Activated CD8-positive, alpha-beta T cell treated with anti-CD3 and anti-CD28 coated beads for 36 hours (primary cell): ENCODE data around the gene TMEM242. TPM values are rescaled to one million over a fixed set of nuclear protein-coding genes. Genes with fewer than 3 reads are reported as not detected.
A peak's percentile ranks its signal among the peaks of the same experiment; 100 is the strongest.

ENCODE experiments used
- ATAC-seq: fragments of 200-7000 bp; cut with Tn5 transposase; one replicate; pipeline ENCODE4 v1.10.0; 2021; ENCODE audit warnings: mild to moderate bottlenecking, moderate library complexity
- CTCF ChIA-PET: fragments of 350-600 bp; sonication (Branson Sonifier 250); formaldehyde crosslinking; loops from one replicate; lab custom pipeline; 2021; ENCODE audit warnings: antibody characterized with exemption; lab: Charles Lee
- POLR2A ChIA-PET: fragments of 350-600 bp; sonication (Branson Sonifier 250); formaldehyde crosslinking; loops from one replicate; lab custom pipeline; 2021; ENCODE audit warnings: antibody characterized with exemption; lab: Charles Lee
- DNase-seq: peaks from one replicate; pipeline ENCODE4 v3.0.0-alpha.2; 2020
- H3K27ac Mint-ChIP-seq: one replicate; pipeline ENCODE4 v1.8.0; 2021; ENCODE audit warnings: mild to moderate bottlenecking, mixed read lengths
- H3K27me3 Mint-ChIP-seq: one replicate; pipeline ENCODE4 v1.8.0; 2021; ENCODE audit warnings: mixed read lengths
- H3K36me3 Mint-ChIP-seq: one replicate; pipeline ENCODE4 v1.8.0; 2021; ENCODE audit warnings: low read depth, mixed read lengths
- H3K4me1 Mint-ChIP-seq: one replicate; pipeline ENCODE4 v1.8.0; 2021; ENCODE audit warnings: low read depth, mixed read lengths
- H3K4me3 Mint-ChIP-seq: one replicate; pipeline ENCODE4 v1.8.0; 2021; ENCODE audit warnings: mild to moderate bottlenecking, moderate library complexity, mixed read lengths
- H3K9me3 Mint-ChIP-seq: one replicate; pipeline ENCODE4 v1.8.0; 2021; ENCODE audit warnings: mixed read lengths
- CTCF ChIP-seq: fragments of 200-600 bp; IDR thresholded peaks from one replicate; pipeline ENCODE4 v1.8.0; 2022; ENCODE audit warnings: antibody characterized with exemption, mild to moderate bottlenecking
- intact Hi-C: fragments of 100-400 bp; cut with micrococcal nuclease; formaldehyde crosslinking; loops from one replicate; pipeline ENCODE4 v1.10.0; 2022
- total RNA-seq, 2 experiments: library from RNA; stranded (reverse); gene quantifications; one replicate each; pipeline ENCODE4 v1.2.3, GENCODE V29; 2021

Gene TMEM242
- total RNA-seq, 2 experiments from 2014 or later = 7.8 to 8.0 TPM

- Mint-ChIP-seq H3K36me3 (no peaks in the 10 kb centered on the region), H3K4me3 (no peak overlapping the region), H3K27ac (no peak overlapping the region), H3K9me3 (no peaks in the 10 kb centered on the region), H3K27me3 (peaks cover 8% of the 10 kb centered on the region), H3K4me1 (peaks cover 2% of the 10 kb centered on the region)
- ChIA-PET CTCF (no interaction called here), POLR2A (interaction anchor here (0.8 kb wide), 1 partner anchor 19 kb away, joined by 3 read pairs; no protein-coding TSS in a partner anchor)
- intact Hi-C loops = no loop called here
- peak; percentile 40 for DNase-seq
- ATAC-seq = peak; percentile 67
- TF ChIP-seq CTCF = no peak
Observed at GRCh38 chr6:157258878-157259277, 64.4 kb downstream of the TMEM242 start.

- H3K4me1 Mint-ChIP-seq = peaks cover 2% of the 10 kb centered on the region
- peaks cover 14% of the 10 kb centered on the region for H3K27me3 Mint-ChIP-seq
- CTCF ChIA-PET = interaction anchor here (1.3 kb wide), 1 partner anchor 19 kb away, joined by 5 read pairs; no protein-coding TSS in a partner anchor
- ATAC-seq (no peak), DNase-seq (no peak)
- no peaks in the 10 kb centered on the region for H3K36me3 Mint-ChIP-seq
- no peak overlapping the region for H3K4me3 Mint-ChIP-seq
- no peak for TF ChIP-seq CTCF
- no peaks in the 10 kb centered on the region for H3K9me3 Mint-ChIP-seq
- intact Hi-C loops = no loop called here
- H3K27ac Mint-ChIP-seq = no peak overlapping the region
- POLR2A ChIA-PET = interaction anchor here (1.2 kb wide), 1 partner anchor 12 kb away, joined by 3 read pairs; no protein-coding TSS in a partner anchor
Observed at GRCh38 chr6:157255079-157255478, 68.2 kb downstream of the TMEM242 start.

- H3K4me1 Mint-ChIP-seq = no peaks in the 10 kb centered on the region
- no peak overlapping the region for H3K4me3 Mint-ChIP-seq
- H3K9me3 Mint-ChIP-seq = no peaks in the 10 kb centered on the region
- ATAC-seq (no peak), DNase-seq (no peak)
- POLR2A ChIA-PET = interaction anchor here (1.2 kb wide), 1 partner anchor 13 kb away, joined by 3 read pairs; no protein-coding TSS in a partner anchor
- H3K36me3 Mint-ChIP-seq = no peaks in the 10 kb centered on the region
- no peak overlapping the region for H3K27ac Mint-ChIP-seq
- peaks cover 14% of the 10 kb centered on the region for H3K27me3 Mint-ChIP-seq
- intact Hi-C loops = no loop called here
- CTCF ChIA-PET = interaction anchor here (1.3 kb wide), 1 partner anchor 19 kb away, joined by 5 read pairs; no protein-coding TSS in a partner anchor
- TF ChIP-seq CTCF = no peak
Observed at GRCh38 chr6:157254538-157254937, 68.8 kb downstream of the TMEM242 start.

GRCh38 chr6:157253699-157254098 lies 69.6 kb downstream of the TMEM242 start:
- H3K4me3 Mint-ChIP-seq = no peak overlapping the region
- no peaks in the 10 kb centered on the region for H3K4me1 Mint-ChIP-seq
- ChIA-PET CTCF (interaction anchor here (1.3 kb wide), 1 partner anchor 18 kb away, joined by 5 read pairs; no protein-coding TSS in a partner anchor), POLR2A (no interaction called here)
- DNase-seq (no peak), ATAC-seq (no peak)
- H3K9me3 Mint-ChIP-seq = peaks cover 1% of the 10 kb centered on the region
- H3K36me3 Mint-ChIP-seq = no peaks in the 10 kb centered on the region
- no peak for TF ChIP-seq CTCF
- peaks cover 12% of the 10 kb centered on the region for H3K27me3 Mint-ChIP-seq
- intact Hi-C loops = no loop called here
- no peak overlapping the region for H3K27ac Mint-ChIP-seq

- H3K4me1 Mint-ChIP-seq = no peaks in the 10 kb centered on the region
- H3K9me3 Mint-ChIP-seq = peaks cover 6% of the 10 kb centered on the region
- no peak overlapping the region for H3K27ac Mint-ChIP-seq
- DNase-seq (no peak), ATAC-seq (no peak)
- ChIA-PET CTCF (interaction anchor here (2.1 kb wide), 1 partner anchor 17 kb away, joined by 8 read pairs; no protein-coding TSS in a partner anchor), POLR2A (no interaction called here)
- no peak for TF ChIP-seq CTCF
- H3K36me3 Mint-ChIP-seq = no peaks in the 10 kb centered on the region
- intact Hi-C loops = no loop called here
- H3K4me3 Mint-ChIP-seq = no peak overlapping the region
- peaks cover 12% of the 10 kb centered on the region for H3K27me3 Mint-ChIP-seq
Observed at GRCh38 chr6:157253017-157253416, 70.3 kb downstream of the TMEM242 start.
